ENCODE measurements around the gene ANKRD6.

Gene ANKRD6

DNA sequence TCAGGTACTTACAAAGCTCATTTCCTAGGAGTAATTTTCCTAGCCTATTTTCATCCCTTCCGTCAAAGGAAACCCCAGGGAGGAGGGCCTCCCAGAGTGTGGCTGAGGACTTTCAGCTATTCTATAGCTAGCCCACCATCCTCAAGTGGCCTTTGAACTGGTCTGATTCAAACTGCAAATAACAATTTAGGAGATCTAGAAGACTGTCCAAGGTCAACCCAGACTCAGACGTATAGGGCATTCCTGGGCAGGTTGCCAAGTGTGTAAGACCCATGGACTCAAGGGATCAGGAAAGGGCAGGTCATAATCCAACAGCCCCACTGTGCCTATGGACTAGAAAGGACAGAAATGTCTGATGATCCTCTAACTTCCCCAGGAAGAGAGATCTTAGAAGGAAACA lies 18.7 kb upstream of the ANKRD6 start:
- no peak for DNase-seq

DNA sequence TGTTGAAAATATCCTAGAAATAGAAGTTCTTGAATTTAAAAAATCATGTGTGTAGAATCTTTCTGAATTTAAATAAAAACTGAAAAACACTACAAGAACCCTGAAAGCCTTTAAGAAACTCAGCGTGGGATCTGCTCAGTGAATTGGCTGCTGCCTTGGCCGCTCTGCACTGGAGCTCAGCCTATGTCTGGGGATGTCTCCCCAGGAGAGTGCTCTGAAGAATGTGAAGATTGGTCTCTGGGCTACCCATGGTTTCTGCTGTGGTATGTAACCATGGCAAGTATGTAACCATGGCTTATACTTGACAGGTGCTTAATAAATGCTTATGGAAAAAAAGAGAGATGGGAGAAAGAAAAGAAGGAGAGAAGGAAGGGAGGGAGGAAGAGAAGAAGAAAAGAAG lies 17.8 kb upstream of the ANKRD6 start:
- DNase-seq, result no peak

DNA sequence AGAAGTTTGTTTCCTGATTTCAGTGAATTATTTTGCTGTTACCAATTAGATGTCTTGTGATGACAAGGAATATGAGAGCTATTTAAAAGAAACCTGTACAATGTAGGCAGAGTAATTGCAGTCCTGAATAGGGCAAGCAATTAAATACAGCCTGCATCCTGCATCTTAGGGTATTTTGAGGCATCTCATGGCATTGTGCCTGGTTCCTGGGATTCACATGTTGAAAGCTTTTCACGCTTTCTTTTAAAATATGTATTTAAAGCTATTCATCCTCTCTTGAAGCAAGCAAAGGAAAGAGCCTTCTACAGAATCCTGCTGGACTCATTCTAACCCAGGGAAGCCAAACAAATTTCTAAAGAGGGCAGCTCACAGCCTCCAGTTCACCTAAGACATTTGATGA lies 16.2 kb upstream of the ANKRD6 start:
- no peak for DNase-seq

DNA sequence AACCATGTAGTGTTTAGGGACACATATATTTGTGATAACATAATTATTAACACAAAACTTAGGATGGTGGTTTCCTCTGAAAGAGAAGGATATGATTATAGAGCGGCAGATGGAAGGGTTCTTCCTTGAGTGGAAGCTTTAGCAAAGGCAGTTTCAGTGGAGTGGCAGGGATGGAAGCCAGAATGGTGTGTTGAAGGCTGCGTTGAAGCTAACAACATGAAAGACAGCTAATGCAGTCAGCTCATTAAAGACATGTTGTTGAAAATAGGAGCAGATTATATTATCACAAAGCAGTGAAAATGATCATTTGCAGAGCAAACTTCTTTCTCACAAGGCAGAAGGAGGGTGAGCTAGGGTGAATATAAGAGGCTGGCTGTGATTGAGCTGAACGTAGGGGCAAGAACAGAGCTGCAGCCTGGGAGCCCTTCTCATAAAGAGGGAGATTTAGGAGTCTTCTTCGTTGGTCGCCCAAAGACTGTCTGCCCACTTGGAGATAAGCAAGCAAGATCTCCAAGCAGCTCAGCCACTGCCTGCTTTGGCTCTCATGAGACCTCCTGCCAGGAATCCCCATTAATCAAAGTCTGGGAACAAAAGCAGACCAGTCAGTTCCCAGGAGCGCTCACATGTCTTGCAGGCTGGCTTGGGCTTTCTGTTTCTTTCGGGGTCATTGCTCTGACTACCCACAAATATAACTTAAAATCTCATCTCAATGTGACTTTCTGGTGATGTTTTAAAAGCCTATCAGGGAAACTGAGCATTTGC lies 2.6 kb upstream of the ANKRD6 start:
- no peak for DNase-seq

DNA sequence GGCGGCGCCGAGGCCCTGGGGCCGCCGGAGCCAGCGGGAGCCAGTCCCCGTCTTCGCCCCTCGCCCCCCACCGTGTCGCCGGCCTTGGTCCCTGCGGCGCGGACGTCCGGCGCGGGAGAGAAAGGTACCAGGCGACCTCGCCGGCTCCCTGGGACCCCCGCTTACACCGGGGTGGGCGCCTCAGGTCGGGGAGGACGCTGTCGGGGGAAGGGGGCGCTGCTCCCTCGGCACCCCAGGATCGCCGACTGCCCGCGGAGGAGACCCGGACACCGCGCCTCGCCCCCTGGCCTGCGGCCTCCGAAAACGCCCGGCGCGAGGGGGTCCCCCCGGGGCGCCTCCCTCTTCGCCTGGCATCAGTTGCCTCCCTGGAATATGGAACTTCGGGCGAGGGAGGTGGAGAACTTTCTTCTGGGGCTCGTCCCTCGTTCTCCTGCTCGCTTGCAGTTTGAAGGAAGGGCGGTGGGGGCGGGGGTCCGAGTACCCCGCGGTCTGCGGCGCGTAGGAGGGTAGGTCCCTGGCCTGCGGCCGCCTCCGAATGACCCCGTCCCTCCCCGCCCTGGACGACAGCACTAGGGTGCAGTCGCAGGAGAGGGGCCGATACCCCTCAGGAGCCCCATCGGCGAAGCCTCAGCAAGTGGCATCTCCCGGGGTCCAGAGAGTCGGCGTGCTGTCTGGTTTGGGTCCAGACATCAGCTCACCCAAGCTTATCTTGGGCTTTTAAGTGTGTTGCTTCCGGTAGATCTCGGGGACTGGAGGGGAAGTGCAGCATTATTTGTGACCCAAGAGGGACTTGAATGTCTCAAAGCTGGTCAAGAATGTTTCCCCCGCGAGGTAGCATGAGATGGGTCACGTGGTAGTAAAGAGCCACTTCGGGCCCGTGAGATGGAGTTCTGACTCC lies 549 bp downstream of the ANKRD6 start:
- DNase-seq, result no peak

DNA sequence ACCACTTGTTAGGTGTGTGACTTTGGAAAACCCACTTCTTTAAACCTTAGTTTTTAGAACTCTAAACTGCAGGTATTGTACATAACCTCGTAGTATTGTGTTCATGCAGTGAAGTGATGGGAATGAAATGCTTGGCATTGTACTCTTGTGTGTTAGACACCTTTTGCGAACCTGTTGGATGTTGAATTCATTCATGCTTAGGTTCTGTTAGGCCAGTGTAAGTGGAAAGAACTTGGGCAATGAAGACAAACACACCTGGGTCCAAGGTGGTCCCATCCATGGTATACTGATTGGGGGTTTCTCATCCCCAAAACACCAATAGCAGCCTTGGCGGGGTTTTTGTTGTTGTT lies 1.2 kb downstream of the ANKRD6 start:
- no peak for DNase-seq

DNA sequence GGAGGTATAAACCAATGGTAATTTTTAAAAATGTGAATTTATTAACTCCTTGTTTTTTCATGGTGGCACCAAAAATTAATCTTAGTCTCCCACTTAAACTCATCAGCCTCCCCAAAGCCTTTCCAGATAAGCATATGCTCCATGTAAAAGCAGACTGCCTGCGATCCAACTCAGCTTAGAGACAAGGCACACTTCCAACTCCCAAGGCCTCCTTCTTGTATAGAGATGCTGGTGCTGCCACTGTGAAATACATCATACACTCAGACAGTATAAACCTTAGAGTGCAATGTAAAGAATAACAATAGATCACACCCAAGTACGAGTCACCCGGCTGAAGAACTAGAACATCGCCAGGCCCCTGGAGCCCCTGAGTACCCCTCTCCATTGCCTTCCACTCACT lies 2.0 kb downstream of the ANKRD6 start:
- no peak for DNase-seq

DNA sequence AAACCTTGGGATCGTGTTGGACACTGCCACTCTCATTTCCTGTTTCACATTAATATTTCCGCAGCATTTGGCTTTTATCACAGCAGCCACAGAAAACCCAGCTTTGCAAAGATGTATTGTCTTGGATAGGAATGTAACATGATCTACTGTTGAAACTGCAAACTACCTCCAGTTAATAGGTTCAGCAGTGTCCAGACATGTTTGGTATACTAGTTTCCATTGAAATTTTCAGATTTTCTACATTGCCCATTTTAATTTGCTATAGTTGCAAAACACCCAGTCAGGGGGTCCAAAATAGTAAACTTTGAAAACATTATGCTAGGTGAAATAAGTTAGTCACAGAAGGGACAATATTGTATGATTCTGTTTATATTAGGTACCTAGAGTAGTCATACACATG lies 3.3 kb downstream of the ANKRD6 start:
- no peak for DNase-seq

DNA sequence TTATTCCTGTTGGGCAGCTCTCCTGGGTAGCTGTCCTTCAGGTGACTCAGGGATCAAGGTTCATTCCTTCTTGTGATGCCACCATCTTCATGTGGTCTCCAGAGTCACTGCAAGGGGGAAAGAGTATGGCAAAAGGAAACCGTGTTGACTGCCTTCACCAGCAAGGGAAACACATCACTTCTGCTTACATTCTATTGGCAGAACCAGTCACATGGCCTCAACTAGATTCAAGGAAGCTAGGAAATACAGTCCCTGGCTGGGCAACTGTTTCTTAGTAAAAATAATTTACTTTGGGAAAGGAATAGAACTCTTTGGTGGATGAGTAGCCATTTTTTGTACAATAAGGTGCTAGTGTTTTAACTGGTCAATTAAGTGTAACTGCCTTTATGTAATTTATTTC lies 5.3 kb downstream of the ANKRD6 start:
- DNase-seq, result no peak

DNA sequence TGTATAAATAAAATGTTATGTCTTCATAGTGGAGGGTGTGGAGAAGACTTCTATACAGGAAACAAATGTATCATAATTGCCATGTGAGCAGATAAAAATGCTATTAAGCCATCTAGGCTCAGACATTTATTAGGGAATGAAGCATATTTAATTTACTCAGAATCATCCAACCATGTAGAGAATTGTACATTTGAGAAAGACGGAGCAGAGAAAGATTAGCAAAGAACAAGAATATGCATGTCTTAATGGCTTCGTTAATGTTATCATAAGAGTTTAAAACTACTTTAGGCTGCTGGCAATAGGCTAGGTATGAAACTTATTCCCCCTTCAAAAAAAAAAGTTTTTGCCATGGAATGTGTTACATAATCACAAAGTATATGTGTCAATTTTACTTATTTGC lies 6.1 kb downstream of the ANKRD6 start:
- DNase-seq, result no peak

DNA sequence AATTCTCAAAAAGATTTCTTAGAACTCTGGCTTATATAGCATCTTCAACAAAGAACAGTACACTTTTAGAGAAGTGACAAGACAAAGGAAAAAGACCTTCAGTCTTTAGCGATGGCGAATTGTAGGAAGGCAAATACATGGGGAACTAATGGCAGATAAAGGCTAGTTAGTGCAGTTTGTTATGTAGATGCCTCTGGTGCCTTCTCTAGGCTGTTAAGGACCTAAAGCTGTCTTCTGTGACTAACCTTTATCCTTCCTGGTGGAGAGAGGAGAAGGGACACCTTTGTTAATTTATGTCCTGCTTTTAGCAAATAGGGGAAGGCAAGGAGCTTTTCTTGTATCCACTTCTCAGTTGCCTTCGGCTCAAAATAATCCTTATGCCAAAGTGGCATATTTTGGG lies 7.2 kb downstream of the ANKRD6 start:
- no peak for DNase-seq

DNA sequence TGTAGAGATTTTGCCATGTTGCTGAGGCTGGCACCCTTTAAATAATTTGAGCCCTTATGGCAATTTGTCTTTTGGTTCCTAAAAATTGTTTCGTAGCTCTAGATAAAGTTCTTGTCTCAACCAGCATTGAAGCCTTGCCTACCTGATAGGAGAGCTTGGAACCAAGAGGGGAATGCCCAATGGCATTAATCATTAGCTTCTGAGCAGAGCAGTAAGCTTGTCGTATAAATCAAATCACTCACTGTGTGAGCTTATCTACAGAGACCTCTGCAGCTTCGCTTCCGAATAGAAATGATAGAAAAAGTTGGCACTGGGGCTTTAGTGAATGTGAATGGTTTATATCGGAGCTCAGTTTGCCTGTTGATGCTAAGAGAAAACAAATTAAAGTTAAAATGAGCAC lies 10.7 kb downstream of the ANKRD6 start:
- DNase-seq, result no peak

DNA sequence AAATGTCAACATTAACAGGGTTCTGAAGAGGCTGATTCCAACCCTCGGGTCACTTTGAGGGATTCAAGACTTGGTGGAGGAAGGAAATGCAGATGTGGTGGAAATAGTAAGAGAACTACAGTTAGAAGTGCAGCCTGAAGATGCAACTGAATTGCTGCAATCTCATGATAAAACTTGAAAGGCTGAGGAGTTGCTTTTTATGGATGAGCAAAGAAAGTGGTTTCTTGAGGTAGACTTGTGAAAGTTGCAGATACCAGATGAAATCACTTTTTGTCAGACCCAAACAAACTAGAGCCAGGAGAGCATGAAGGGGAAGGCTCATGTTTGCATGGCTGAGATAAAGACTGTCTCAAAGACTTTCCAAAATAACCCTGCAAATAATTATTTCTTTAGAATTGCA lies 16.2 kb downstream of the ANKRD6 start:
- DNase-seq, result no peak

DNA sequence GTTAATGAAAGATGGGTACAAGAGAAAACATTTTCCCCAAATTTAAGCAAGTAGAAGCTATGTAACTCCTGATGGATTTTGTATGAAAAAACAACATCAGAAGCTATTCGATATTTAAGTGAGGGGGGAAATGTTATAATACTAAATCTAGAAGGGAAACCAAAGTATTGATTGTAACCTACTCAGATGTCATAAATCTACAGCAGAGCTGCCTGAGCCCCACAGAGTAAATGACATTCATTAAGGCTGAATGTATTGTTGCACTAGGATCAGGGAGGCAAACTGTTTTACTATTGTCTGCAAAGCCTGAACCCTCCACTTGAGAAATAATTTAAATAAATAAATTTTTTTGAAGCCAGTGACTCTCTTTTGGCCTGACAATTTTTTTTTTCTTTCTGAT lies 19.3 kb downstream of the ANKRD6 start:
- no peak for DNase-seq

DNA sequence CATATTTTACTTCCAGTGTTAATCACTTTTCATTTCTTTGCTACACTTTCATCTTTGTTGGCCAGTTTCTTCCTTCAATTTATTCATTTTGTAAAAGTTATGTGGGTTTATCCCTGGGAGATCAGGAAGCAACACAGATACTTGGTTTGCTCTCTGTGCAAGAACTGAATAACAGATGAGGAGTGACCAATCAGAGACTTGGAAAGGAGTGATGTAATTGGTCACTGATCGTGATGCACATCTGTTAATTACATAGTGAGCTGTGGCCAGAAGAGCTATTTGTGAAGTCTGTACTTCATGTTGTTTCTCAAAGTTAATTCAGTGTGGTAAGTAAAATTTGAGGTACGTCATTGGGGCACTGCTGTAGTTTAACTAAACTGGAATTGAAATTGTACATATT lies 21.3 kb downstream of the ANKRD6 start:
- no peak for DNase-seq

DNA sequence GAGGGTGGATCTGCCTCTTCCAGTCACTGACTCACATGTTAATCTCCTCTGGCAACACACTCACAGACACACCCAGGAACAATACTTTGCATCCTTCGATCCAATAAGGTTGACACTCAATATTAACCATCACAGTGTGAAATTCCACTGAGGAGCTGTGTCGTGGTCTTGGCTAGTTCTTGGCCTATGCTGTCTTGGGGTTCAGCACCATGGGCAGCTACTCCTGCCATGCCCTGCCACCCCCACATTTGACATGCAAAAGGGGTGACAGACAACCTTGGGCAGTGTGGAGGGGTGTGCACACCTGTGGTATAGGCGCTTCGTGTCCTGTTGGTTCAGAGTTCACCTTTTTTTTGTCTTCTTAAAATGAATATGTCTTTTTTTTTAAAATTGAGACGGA lies 25.8 kb downstream of the ANKRD6 start:
- no peak for DNase-seq

DNA sequence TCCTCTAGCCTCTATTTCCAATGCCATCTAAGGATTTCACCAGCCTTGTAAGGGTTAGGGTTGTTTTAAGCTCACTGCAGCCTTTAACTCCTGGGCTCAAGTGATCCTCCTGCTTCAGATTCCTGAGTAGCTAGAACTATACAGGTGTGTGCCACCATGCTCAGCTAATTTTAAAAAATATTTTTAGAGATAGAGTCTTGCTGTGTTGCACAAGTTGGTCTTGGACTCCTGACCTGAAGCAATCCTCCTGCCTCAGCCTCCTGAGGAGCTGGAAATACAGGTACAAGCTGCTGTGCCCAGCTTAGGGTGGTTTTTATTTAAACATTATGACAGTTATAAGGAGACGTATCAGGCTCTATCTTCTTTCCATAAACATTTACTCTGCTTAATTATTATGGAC lies 26.5 kb downstream of the ANKRD6 start:
- DNase-seq, result no peak

DNA sequence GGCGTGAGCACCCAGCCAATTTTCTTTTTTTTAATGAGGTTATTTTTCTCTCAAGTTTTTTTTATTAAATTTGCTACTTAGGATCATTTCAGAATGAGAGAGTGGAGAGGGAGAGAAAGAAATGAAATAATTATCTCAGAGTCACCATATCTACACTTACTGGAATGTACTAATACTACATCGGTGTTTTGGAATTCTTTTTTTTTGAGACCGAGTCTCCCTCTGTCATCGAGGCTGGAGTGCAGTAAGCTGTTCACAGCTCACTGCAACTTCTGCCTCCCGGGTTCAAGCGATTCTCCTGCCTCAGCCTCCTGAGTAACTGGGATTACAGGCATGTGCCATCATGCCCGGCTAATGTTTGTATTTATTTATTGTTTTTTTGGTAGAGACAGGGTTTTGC lies 27.8 kb downstream of the ANKRD6 start:
- DNase-seq, result no peak

DNA sequence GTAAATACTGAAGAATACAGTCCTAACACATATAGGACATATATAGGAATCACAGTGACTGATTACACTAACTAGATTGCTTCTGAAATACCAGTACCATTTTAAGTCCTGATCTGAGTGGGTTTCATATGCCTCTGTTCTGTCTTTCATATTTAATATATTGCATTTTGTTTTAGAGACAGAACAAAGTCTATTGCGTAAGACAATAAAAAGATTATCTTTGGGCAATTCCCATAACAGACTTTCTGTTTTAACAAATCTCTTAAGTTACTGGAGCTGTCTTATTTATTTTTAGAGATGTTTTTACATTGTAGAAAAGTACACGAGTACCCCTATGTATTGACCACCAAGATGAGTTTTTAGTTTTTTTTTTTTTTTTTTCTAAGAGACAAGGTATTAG lies 29.6 kb downstream of the ANKRD6 start:
- no peak for DNase-seq

DNA sequence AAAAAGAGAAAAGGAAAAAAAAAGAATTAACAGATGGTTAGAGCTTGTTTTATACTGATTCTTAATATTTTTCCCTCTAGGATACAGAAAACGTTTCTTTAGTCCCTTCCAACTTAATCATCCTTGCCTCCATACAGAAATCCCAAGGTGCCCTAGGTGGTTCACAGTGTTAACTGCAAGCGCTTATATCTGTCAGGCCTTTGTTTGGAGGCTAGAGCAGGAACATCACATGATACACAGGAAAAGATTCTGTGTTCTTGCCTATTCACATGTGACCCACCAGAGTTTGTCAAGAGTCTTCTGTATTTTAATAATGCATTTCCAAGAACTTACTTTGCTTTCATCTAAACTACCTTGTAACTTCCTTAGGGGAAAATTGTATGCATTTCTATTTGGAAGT lies 31.3 kb downstream of the ANKRD6 start:
- no peak for DNase-seq

DNA sequence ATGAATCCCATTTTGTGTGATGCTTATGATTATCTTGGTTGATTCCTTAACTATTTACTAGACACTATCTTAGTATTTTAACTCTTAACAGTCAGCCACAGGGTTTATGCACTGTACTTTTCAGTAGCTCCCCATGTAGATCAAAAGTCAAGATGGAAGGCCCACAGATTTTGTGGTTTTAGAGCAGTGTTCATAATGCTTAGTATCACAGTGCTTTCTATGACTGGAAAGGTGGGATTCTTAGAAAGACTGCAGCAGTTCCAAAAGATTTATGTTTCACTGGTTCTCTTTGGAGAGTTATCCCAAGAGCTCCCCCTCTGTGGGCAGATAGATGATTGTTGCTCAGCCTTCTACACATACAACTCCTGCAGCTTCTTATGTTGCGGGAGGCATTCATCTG lies 34.5 kb downstream of the ANKRD6 start:
- DNase-seq, result no peak

DNA sequence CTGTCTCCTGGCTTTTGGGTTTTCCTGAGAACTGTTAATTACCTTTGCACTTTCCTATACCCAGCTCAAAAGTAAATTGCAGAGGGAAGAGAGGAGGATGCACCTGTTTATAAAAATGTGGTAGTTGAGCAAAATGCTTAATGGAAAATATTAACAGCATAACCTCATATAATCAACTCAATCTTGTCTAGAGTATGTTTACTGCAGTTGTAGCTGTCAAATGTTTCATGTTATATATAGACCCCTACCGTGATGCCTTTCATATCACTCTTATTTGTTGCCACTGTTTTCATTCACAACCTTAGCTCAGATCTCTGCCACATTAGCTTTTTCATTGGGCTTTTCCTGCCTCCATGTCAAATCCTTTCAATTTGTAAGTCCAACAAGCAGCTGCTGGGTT lies 36.0 kb downstream of the ANKRD6 start:
- no peak for DNase-seq

DNA sequence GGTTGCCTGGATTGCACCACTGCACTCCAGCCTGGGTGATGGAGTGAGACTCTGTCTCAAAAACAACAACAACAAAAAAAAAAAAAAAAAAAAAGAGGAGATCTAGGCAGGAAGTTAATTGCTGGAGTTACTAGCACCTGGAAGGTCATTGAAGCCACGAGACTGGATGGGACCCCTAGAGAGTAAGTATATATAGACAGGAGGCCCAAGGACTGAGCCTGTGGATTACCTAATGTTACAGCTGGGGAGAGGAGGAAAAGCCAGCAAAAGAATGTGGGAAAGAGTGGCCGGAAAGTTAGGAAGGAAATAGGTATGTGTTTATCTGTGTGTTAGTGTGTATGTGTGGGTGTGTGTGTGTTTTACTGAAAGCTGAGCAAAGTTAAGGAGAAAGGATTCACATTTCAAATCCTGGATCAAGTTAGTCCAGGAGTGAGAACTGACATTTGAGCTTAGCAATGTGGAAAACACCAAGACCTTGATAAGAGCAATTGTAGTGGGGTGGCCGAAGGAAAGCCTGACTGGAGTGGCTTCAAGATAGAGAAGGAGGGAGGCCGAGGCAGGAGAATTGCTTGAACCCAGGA lies 38.4 kb downstream of the ANKRD6 start:
- DNase-seq, result no peak

DNA sequence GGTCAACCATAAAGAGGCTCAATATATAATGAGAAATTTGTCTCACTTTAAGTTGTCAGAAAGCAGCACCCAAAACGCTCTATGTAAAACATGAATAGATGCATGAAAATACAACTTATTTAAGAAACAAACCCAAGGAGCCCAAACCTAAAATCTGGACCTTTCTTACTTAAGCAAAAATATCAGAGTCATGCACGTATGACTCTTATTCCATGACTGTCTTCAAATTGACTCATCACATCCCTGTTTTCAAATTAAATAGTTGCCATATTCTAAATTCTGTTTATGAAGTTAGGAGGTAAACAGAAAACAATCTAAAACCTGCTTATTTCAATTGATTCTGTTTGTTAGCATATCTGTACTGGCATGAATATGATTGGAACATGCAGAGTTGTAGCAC lies 42.1 kb downstream of the ANKRD6 start:
- no peak for DNase-seq

Measured in 8988T (cell line).